Measurements from ENCODE around the gene NUB1. TPM values are rescaled to one million over a fixed set of nuclear protein-coding genes. Genes with fewer than 3 reads are reported as not detected.

Gene NUB1
- total RNA-seq: 60.1 TPM

GRCh38 chr7:151341357-151342101 is at the start of gene NUB1:
Gene NUB1 (plus strand): TSS chr7:151341812. CDS start chr7:151345350, 3,538 bp downstream.

GRCh38 chr7:151409667-151410404 is 68.2 kb downstream of the NUB1 start, which contains the start of gene WDR86:
Gene WDR86 (minus strand): TSS chr7:151410038. CDS start chr7:151409589, 449 bp downstream.

Other genes starting within 250 kb of the NUB1 start
- not detected for gene GBX1, start 174.1 kb upstream of the NUB1 start, total RNA-seq
- not detected for gene ASB10, start 154.6 kb upstream of the NUB1 start, total RNA-seq
- not detected for gene H2BK1, start 131.3 kb upstream of the NUB1 start, total RNA-seq
- gene ABCF2, start 114.6 kb upstream of the NUB1 start, total RNA-seq: 27.9 TPM
- gene CHPF2, start 109.3 kb upstream of the NUB1 start, total RNA-seq: 24.4 TPM
- gene SMARCD3, start 93.1 kb upstream of the NUB1 start, total RNA-seq: 154 TPM
- gene WDR86, start 68.2 kb downstream of the NUB1 start, total RNA-seq: 121 TPM
- not detected for gene CRYGN, start 98.3 kb downstream of the NUB1 start, total RNA-seq
- 61.3 TPM for gene RHEB, start 178.1 kb downstream of the NUB1 start, total RNA-seq

Data from parietal lobe (tissue), 1 donor.